Ascending aorta (tissue), 2 donors: ENCODE measurements around the gene CEMIP. TPM values are rescaled to one million over a fixed set of nuclear protein-coding genes. Genes with fewer than 3 reads are reported as not detected.

Experiments
- DNase-seq, 2 donors: peaks; one replicate each; pipeline ENCODE4 v3.0.0-alpha.2; 2019; ENCODE audit warnings: low spot score in 2 of 2
- H3K27ac ChIP-seq, 2 donors: fragments of 200-600 bp; sonication (generic); one replicate each; pipeline ENCODE4 v1.5.1; 2016 to 2017; ENCODE audit warnings: mild to moderate bottlenecking in 1 of 2
- H3K27me3 ChIP-seq: fragments of 200-600 bp; sonication (generic); one replicate; pipeline ENCODE4 v1.5.1; 2017
- H3K36me3 ChIP-seq, 2 donors: fragments of 200-600 bp; sonication (generic); one replicate each; pipeline ENCODE4 v1.5.1; 2016
- H3K4me1 ChIP-seq, 2 donors: fragments of 200-600 bp; sonication (generic); one replicate each; pipeline ENCODE4 v1.5.1; 2016 to 2017; ENCODE audit warnings: mild to moderate bottlenecking in 1 of 2
- H3K4me3 ChIP-seq, 2 donors: fragments of 200-600 bp; sonication (generic); one replicate each; pipeline ENCODE4 v1.5.1; 2016 to 2017; ENCODE audit warnings: mild to moderate bottlenecking in 1 of 2
- H3K9me3 ChIP-seq, 2 donors: fragments of 200-600 bp; sonication (generic); one replicate each; pipeline ENCODE4 v1.5.1; 2016
- intact Hi-C: fragments of 100-400 bp; cut with DNase I; formaldehyde crosslinking; loops from one replicate; pipeline ENCODE4 v1.15.1; 2023
- total RNA-seq: library from RNA; depleted of rRNA; stranded (reverse); fragments of >200 nt; gene quantifications from one replicate; pipeline ENCODE4 v1.1.0, GENCODE V29; 2016
- TF ChIP-seq, protein P1 (sequence below), 3 experiments: fragments of 200-600 bp in 2 of 3; fragments of 450-650 bp in 1 of 3; sonication (generic) in 2 of 3; IDR thresholded peaks; one replicate each; pipeline ENCODE4 v1.5.1; 2016 to 2019; ENCODE audit warnings: antibody characterized with exemption in 3 of 3, mild to moderate bottlenecking in 1 of 3, moderate library complexity in 1 of 3

The CEMIP gene
- total RNA-seq, 1 donor from 2014 or later: not detected

DNA sequence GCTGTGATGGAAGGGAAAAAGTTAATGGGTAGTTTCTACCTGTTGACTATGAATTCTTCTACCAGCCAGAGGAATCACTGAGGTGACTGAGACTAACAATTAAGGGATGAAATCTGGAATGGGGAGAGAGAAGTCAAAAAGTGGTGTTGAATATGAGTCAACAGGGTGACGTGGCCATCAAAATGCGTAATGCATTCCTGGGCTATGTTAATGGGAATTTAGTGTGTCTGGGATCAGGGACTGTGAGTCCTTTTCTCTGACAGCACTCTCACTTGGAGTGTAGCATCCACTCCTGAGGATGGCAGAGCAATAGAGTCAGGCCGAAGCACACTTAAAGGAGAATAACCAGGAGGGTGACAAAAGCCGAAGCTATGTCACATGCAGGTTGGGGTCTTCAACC, 150.1 kb downstream of the CEMIP start:
- Histone ChIP-seq H3K4me1 (peaks cover 0 to 16% of the 10 kb centered on the region in 2 donors), H3K27ac (no peak overlapping the region), H3K27me3 (no peaks in the 10 kb centered on the region), H3K36me3 (peaks cover 0 to 3% of the 10 kb centered on the region in 2 donors), H3K4me3 (no peak overlapping the region), H3K9me3 (no peaks in the 10 kb centered on the region)
- intact Hi-C loops: no loop called here
- no peak for DNase-seq
- TF ChIP-seq, protein P1, sequence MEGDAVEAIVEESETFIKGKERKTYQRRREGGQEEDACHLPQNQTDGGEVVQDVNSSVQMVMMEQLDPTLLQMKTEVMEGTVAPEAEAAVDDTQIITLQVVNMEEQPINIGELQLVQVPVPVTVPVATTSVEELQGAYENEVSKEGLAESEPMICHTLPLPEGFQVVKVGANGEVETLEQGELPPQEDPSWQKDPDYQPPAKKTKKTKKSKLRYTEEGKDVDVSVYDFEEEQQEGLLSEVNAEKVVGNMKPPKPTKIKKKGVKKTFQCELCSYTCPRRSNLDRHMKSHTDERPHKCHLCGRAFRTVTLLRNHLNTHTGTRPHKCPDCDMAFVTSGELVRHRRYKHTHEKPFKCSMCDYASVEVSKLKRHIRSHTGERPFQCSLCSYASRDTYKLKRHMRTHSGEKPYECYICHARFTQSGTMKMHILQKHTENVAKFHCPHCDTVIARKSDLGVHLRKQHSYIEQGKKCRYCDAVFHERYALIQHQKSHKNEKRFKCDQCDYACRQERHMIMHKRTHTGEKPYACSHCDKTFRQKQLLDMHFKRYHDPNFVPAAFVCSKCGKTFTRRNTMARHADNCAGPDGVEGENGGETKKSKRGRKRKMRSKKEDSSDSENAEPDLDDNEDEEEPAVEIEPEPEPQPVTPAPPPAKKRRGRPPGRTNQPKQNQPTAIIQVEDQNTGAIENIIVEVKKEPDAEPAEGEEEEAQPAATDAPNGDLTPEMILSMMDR (IDR thresholded peaks at IDR 0.05): no peak

DNA sequence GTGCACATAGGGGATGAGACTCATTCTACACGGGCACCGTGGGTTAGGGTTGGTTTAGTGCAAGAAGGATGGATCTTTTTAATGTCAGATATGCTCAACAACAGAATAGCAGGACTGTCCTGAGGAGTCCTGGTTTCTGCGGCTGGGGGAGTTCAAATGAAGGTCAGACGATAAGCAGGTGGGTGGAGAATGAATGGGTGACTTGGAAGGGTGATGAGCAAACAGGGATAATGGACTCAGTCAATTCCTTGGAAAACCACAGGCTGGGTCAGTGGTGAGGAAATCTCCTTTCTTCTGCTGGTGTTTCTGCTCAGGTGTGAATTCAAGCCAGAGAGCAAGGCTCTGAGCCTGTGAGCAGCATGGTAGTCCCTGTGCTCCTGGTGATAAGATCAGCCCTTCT, 150.5 kb downstream of the CEMIP start:
- no peak for DNase-seq
- Histone ChIP-seq H3K27me3 (no peaks in the 10 kb centered on the region), H3K9me3 (no peaks in the 10 kb centered on the region), H3K36me3 (peaks cover 0 to under 1% of the 10 kb centered on the region in 2 donors), H3K4me3 (no peak overlapping the region), H3K4me1 (peaks cover 0 to 16% of the 10 kb centered on the region in 2 donors), H3K27ac (no peak overlapping the region)
- intact Hi-C loops: loop anchor here (5.0 kb wide), 1 partner anchor 442 kb away; no protein-coding TSS in a partner anchor
- TF ChIP-seq, protein P1 (IDR thresholded peaks at IDR 0.05): no peak

DNA sequence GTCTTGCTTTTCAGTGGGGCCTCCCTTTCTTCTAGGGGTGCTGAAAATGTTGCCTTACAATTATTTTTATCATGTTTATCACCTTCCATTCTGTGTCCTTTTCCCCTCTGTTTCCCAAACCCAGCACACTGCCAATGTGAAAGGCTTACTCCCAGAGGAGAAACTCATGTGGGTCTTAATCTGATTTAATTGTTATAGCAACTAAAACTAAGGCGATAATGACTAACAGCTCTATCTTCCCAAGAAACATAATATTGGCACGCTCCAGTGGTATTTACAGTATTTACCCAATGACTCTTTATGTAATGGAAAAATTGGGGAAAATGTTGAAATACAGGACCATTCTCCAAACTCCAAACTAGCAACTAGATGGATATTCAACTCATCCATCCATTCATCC, 152.0 kb downstream of the CEMIP start:
- H3K4me3 ChIP-seq: no peak overlapping the region
- peak overlapping the region in 1 of 2 donors; percentile 52 for H3K27ac ChIP-seq
- H3K36me3 ChIP-seq: no peaks in the 10 kb centered on the region
- TF ChIP-seq, protein P1 (IDR thresholded peaks at IDR 0.05): no peak
- H3K9me3 ChIP-seq: no peaks in the 10 kb centered on the region
- H3K27me3 ChIP-seq: no peaks in the 10 kb centered on the region
- DNase-seq: no peak
- intact Hi-C loops: loop anchor here (5.0 kb wide), 1 partner anchor 444 kb away; no protein-coding TSS in a partner anchor
- H3K4me1 ChIP-seq: peaks cover 0 to 16% of the 10 kb centered on the region in 2 donors

DNA sequence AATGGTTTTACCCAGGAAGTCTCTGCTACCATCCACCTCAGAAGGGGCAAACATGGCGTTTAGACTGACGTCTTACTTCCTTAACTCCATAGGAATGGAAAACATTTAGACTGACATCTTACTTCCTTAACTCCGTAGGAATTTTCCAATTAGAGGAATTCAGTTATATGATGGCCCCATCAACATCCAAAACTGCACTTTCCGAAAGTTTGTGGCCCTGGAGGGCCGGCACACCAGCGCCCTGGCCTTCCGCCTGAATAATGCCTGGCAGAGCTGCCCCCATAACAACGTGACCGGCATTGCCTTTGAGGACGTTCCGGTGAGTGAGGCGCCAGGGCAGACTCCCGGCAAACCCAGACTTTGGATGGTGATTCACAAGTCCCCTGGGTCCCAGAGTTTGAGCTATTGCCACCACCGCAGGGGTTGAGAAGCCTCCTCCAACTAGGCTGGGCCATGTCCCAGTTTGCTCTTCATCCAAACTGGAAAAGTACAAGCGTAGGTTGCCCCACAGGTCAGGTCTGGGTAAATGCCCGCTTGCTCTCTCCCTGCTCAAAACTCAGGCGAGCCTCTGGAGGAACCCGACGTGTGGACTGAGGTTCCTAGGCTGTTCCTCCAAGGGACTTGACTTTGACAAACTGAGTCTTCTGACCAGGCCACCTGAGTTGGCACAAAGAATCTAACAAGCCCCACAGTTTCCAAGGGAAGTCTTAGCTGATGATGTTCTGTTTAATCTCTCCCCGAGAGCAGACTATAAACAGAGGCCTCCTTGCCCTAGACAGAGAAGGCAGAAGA, 152.7 kb downstream of the CEMIP start:
- DNase-seq: peak in 1 of 2 donors; percentile 87
- TF ChIP-seq, protein P1 (IDR thresholded peaks at IDR 0.05): no peak
- intact Hi-C loops: loop anchor here (2.0 to 5.0 kb wide), 2 partner anchors 59 to 445 kb away; no protein-coding TSS in a partner anchor
- Histone ChIP-seq H3K27ac (peak overlapping the region; percentile 52 to 64), H3K4me3 (no peak overlapping the region), H3K27me3 (no peaks in the 10 kb centered on the region), H3K4me1 (peaks cover 0 to 16% of the 10 kb centered on the region in 2 donors), H3K9me3 (no peaks in the 10 kb centered on the region), H3K36me3 (peaks cover 0 to 6% of the 10 kb centered on the region in 2 donors)

DNA sequence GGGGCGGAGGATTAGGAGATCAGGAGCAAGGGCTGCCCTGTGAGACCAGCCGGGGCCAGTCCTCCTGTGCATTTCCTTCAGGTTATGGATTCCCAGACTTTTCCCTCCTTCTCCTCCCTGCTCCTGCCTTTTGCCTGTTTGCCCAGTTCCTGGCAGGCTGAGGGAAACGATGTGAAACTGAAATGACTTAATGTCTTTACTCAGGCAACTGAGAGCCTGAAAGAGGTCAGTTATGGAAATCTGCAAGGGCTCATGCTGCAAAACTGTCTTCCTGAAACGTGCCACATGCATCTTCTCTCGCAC, 153.3 kb downstream of the CEMIP start:
- peaks cover 0 to 16% of the 10 kb centered on the region in 2 donors for H3K4me1 ChIP-seq
- H3K27me3 ChIP-seq: no peaks in the 10 kb centered on the region
- H3K27ac ChIP-seq: peak overlapping the region; percentile 52 to 64
- H3K4me3 ChIP-seq: no peak overlapping the region
- peaks cover 0 to 7% of the 10 kb centered on the region in 2 donors for H3K36me3 ChIP-seq
- no peaks in the 10 kb centered on the region for H3K9me3 ChIP-seq
- TF ChIP-seq, protein P1 (IDR thresholded peaks at IDR 0.05): no peak
- intact Hi-C loops: loop anchor here (2.0 to 5.0 kb wide), 2 partner anchors 58 to 445 kb away; no protein-coding TSS in a partner anchor
- no peak for DNase-seq
